Panc1 (cell line): ENCODE data around the gene CDKAL1.

Source experiments
- CTCF ChIP-seq: fragments of 450-650 bp; IDR thresholded peaks from 2 replicates; pipeline ENCODE4 v1.5.1; 2017; ENCODE audit warnings: mild to moderate bottlenecking
- POLR2AphosphoS5 ChIP-seq: IDR thresholded peaks from 2 replicates; pipeline ENCODE4 v1.6.1; 2012; ENCODE audit warnings: mild to moderate bottlenecking, low read depth, low read length, moderate library complexity
- REST ChIP-seq, 2 experiments: IDR thresholded peaks; 2 replicates each; pipeline ENCODE4 v1.6.1; 2011 to 2012; ENCODE audit warnings: low read depth in 2 of 2, control low read depth in 1 of 2, low read length in 1 of 2, mild to moderate bottlenecking in 1 of 2, moderate library complexity in 1 of 2; ENCODE audit not compliant: insufficient read depth in 1 of 2
- SIN3A ChIP-seq: IDR thresholded peaks from 2 replicates; pipeline ENCODE4 v1.6.1; 2012; ENCODE audit warnings: low read depth, mild to moderate bottlenecking, low read length, moderate library complexity, borderline replicate concordance; ENCODE audit not compliant: insufficient read depth
- TCF7L2 ChIP-seq: IDR thresholded peaks from 2 replicates; pipeline ENCODE4 v1.6.1; 2011; ENCODE audit warnings: mild to moderate bottlenecking, low read depth, low read length, inconsistent platforms

GRCh38 chr6:21070620-21071019 is 536.4 kb downstream of the CDKAL1 start:
- no peak for TF ChIP-seq CTCF
- TF ChIP-seq SIN3A, result no peak
- TF ChIP-seq POLR2AphosphoS5, result no peak
- no peak for TF ChIP-seq TCF7L2
- TF ChIP-seq REST (IDR thresholded peaks at IDR 0.05; ENCODE audit: insufficient read depth in 1 of 2, low read depth in 2 of 2, low read length in 1 of 2), result no peak
